HG03575 (cell line): ENCODE measurements around the gene RGS9.

Experiments
- ATAC-seq: cut with Tn5 transposase; IDR thresholded peaks from one replicate; pipeline ENCODE4 v1.9.1; 2021; ENCODE audit not compliant: unreplicated experiment, insufficient number of reproducible peaks, low FRiP score; ENCODE audit errors: extremely low read depth

RGS9 gene

DNA sequence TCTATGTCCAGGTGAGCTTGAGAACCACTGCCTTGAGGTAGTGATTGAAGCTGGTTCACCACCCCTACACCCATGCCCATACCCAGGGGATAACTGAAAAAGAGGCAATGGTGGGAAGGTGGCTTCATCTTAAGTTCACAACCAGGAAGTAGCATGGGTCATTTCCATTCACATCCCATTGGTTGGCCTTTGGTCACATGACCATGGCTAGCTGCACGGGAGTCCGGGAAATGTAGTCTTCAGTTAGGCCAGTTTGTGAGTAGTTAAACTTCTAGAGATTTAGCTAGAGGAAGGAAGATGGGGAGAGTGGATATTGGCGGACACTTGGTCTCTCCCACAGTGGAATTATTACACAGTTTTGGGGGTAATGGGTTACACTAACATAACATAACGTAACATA lies 92.9 kb downstream of the RGS9 start:
- ATAC-seq: no peak

- ATAC-seq: no peak
These were observed 93.9 kb downstream of the RGS9 start for GRCh38 chr17:65231086-65231485.

DNA sequence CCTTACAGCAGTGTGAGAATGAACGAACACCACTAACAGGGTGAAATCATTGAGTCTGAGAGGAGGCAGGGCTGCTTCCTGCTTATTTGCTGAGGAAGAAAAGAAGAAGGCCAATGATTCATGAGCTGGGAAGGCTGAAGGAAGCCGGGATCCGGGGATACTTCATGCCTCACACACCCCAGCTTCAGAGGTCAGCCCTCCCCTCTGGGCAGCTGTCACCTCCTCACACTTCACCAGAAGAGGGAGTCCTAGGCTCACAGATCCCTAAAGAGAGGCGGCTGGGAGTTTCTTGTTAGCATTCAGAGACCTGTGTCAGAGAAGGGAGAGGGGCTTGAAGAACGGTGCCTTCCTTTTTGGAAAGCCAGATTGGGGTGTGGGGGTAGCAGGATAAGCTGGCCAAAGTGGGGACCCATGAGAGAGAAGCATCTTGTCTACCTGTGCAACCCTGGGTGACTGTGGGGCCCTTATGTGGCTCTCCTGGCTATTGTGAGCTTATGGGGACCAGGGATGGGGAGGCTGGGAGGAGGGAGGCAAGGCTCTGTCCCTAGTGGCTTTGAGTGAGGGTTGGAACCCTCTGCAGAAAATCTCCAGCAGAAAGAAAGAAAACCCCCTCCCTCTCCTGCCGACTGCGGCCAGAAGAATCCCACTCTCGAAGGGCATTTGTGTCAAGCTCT lies 94.6 kb downstream of the RGS9 start:
- no peak for ATAC-seq

DNA sequence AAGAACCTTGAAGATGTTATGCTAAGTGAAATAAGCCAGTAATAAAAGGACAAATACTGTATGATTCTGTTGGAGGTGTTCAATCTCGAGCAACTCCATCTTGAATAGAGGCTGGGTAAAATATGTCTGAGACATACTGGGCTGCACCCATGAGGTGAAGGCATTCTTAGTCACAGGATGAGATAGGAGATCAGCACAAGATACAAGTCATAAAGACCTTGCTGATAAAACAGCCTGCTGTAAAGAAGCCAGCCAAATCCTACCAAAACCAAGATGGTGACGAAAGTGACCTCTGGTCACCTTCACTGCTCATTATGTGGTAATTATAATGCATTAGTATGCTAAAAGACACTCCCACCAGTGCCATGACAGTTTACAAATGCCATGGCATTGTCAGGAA lies 98.1 kb downstream of the RGS9 start:
- ATAC-seq: no peak

- ATAC-seq: no peak
These were observed 99.2 kb downstream of the RGS9 start for GRCh38 chr17:65236321-65236720.

DNA sequence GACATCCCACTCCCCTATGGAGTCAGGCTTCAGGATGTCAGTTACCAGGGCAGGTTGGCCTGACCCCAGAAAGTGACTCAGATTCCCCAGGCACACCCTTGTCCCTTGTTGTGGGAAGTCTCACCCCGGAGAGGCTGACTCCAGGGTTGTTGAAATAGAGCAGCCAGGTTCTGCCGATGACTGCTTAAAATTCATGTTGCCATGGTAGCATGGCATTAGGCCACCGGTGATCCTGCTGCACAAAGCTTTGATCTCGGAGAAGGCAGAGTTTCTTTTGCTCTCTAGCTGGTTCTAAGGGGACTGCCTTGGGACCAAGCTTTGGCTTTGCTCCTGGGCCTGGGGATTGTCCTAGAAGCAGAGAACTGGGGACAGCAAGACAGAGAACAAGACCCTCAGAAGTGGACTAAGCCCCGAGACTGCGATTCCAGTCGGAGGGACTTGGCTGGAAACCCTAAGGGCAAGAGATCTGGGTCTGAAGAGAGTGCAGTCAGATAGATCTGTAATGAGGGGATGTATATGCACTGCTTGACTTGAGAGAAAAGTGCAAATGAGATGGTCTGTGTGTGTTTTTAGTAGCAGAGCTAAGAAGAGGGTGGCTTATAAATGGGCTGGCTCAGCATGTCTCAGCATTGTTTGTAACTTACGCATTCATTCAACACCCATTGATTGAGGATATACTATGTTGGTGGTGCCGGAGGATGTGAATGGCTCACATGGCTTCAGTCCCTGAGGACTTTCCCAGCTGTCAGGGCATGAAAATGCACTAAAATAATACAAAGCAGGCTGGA lies 106.9 kb downstream of the RGS9 start:
- no peak for ATAC-seq

DNA sequence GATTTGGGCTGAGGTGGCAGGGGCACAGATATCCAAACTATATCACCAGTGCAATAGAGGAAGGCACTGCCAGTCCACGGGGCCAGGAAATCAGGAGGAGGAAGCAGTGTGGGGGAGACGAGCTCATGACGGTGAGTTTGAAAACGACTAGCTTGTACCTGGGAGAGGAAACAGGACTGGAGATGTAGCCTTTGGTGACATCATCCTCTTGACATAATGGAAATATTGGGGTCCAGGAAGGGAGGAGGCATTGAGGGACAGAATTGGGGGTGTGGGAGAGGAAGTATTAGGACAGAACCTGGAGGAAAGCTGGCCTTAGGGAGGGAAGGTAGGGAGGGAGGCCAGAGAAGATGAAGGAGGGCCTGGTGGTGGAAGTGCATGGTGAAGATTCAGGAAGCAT lies 109.1 kb downstream of the RGS9 start:
- no peak for ATAC-seq

DNA sequence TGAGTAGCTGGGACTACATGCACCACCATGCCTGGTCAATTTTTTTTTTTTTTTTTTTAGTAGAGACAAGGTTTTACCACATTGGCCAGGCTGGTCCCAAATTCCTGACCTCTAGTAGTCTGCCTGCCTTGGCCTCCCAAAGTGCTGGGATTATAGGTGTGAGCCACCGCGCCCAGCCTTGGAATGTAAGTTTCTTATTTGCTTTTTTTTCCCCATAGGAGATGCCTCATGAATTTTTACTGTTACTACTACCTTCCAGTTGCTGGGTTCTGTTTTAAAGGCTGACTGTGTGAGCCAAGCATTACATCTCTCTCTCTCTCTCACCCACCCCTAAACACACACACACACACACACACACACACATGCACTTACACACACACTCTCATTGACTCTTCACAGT lies 112.6 kb downstream of the RGS9 start:
- no peak for ATAC-seq

DNA sequence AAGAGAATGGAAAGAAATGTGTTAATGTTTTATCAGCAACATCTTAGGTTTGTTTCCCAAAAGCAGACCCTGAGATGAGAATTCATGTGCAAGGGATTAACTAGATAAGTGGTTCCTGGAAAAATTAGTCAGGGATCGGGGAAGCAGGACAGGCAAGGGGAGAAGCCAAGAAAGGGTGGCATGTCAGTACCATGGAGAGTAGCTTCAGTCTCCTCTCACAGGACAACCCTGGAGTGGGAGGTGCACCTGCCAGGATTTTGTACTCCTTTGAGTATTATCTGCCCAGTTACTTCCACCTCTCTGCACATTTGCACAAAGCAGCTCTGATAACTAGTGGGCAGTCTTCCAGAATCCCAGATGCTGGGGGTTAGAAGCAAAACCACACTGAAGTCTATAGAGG lies 117.0 kb downstream of the RGS9 start:
- ATAC-seq: no peak

DNA sequence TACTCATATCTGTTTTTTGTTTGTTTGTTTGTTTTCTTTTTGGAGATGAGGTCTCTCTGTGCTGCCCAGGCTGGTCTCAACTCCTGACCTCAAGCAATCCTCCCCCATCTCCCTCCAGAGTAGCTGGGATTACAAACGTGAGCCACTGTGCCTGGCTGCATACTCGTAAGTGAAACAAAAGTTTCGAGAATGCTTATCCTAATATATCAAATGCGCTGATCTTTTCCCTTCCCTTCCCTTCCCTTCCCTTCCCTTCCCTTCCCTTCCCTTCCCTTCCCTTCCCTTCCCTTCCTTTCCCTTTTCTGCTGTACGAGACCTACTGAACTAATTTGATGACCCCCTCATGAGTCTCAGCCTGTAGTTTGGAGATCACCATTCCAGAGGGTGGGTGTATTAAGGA lies 122.1 kb downstream of the RGS9 start:
- ATAC-seq: no peak

DNA sequence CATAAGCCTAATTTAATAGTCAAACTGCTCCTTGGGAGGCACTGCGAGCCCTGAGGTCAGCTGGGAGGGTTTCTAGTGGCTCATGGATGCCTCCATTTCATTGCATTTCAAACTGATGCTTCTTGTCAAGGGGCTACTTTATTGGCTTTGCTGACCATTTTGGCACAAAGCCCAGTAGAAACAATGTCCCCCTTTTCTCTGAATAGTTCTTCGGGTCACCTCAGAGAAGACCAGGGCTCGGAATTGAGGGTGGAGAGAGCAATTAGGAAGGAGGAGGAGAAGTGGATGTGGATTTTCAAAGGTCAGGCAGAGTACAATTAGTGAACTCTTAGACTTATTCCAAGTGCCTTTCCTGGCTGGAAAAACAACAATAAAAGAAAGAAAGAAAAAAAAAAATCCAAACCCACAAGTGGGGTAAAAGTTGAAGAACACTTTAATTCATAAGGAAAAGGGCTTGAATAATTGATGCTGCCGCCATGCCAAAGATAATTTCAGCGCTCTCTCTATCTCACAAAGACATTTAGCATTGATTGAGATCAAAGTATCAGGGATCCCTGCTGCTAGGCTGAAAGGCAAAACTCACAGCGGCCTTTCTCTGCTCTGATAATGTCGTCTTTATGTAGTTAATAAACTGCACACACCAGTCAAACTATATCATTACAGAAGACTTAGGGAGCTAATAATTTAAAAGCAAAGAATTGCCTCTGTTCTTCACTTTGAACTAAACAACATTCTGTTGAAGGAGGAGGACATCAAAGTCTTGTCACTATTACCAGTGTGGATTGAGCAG lies 122.7 kb downstream of the RGS9 start:
- ATAC-seq: no peak

DNA sequence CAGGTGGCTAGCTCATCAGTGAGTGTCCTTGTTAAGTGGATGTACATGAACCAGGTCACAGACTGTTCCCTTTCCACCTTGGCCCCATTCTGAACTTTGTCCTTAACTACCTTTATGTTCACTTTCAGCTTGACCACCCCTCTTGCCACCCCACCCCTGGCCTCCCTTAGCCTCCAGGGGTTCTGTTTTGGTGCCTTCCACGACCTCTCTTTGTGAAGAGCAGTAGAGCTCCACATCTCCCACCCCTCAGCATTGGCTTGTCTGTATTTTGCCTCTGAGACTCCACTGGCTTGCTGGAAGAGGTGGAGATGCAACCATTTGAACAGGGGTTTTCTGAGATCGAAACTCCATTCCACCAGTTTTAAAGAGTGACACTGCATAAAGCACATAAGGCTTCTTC lies 123.5 kb downstream of the RGS9 start:
- no peak for ATAC-seq

GRCh38 chr17:65261152-65261551 lies 124.0 kb downstream of the RGS9 start:
- ATAC-seq: no peak

- no peak for ATAC-seq
These were observed 124.8 kb downstream of the RGS9 start for GRCh38 chr17:65261682-65262636.

DNA sequence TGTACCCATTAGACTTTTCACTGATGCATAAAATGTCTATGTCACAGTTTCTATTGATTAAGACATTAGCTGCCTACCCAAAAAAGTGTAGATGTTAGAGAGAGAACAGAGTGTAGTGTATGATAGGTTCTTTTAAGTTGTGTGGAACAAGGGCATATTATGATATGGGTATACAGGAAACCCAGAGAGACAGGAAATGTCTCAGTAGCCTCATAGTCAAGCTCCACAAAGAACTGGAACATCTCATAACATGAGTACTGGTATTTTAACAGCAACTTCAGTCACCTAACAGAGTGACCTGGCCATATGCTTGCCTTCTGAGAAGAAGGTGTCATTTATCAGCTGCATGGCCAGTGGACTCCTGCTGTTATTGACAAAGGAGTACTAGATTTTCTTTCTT lies 128.1 kb downstream of the RGS9 start:
- ATAC-seq: no peak

DNA sequence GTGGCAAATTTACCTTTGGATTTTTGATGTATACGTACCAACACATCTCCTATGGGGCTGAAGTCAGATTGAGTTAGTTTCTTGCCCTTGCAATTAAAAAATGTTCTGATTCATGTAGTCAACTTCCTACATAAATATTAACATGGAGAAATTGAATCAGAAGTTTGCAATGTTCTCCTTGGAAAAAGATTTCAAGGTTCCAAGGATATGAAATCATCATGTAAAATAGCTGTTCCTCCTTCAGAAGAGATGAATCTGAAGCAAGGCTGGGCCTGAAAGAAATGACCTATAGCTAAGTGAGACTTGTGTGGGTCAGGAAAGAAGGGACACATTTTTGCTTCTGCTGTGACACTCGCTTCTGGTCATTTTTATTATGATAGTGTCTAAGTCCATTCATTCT lies 131.7 kb downstream of the RGS9 start:
- ATAC-seq: no peak

DNA sequence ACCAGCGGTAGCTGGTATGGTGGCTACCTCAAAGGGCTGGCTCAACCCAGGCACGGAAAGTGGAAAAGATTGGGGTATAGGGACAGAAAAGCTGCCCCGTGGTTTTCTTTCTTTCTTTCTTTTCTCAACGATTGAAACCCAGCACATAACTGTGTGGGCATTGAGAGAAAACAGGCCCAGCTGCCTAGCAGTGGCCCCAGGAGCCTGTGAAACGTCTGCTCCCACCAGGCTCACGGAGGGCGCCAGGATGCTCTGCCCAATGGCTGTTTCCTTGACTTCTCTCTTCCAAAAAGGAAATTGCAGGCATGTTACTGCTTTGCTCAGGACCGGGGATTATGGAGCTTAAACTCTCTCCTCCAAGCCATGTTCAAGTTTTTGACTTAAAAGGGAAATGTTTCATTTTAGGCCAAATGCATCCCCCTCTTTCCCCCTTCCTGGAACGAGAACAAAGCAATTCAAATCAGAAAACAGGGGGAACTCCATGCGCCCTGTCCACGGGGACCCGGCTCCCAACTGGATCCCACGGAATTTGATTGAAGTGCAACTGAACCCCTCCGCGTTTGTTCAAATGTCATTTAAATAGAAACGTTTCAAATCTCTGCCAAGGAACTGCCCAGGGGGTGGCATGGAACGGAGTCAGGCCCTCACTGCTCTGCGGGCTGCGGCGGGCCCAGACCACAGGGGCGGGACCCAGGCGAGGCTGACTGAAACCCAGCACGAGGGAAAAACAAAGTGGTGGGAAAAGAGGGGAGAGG lies 133.5 kb downstream of the RGS9 start:
- no peak for ATAC-seq

GRCh38 chr17:65271296-65271695 lies 134.1 kb downstream of the RGS9 start:
- no peak for ATAC-seq
